ENCODE measurements around the gene ANKRD34A.

Gene ANKRD34A

DNA sequence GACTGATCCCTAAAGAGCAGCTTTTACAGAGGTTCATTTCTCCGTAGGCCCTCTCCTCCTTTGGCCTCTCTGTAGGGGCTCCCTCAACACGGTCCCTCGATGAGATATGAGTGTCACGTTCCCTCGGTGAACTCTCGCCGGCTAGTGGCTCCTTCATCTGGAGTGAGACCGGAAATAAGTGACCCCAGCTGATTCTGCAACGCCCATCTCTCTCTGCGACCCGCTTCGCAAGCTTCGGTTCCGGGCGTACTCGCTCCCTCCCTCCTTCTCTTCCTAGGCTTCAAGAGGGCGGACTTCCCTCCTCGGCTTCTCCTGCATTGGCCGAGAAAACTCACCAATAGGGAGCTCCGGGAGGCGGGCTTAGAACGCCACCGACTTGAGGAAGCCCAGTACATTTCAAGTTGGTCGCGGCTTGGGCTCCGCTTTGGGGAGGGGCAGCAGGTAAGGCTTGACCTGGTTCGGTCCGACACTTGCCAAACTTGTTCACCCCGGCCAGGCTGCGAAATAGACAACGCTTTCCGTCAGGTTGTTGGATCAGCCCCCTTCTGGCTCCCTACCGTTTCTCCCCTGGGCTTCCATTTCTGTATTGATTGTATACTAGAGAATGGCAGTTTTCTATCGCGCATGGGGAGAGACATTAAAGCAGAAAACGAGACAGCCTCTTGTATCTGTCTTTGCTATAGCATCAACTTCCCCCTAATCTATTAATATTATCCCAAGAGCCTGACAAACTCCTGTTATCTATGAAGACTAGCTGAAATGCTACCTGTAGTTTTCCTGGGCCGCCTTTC, at the start of gene ANKRD34A, which contains the start of gene POLR3GL:
Gene ANKRD34A (minus strand): TSS at position 248 of the 791 bp plus-strand sequence. CDS start 2,816 bp downstream, outside the sequence.
Gene POLR3GL (plus strand): TSS at position 363 of the 791 bp plus-strand sequence. CDS start 10,176 bp downstream, outside the sequence.
- DNase-seq (ENCODE audit: low spot score) = peak; percentile 98

DNA sequence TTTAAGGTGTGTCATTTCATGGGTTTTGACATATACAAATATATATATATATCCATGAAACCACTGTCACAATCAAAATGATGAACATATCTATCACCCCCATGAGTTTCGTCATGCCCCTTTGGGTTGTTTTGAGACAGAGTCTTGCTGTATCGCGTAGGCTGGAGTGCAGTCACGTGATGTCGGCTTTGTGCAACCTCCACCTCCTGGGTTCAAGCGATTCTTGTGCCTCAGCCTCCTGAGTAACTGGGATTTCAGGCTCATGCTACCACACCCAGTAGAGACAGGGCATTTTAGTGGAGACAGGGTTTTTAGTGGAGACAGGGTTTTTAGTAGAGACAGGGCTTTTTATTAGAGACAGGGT, 49.2 kb upstream of the ANKRD34A start:
- DNase-seq (ENCODE audit: low spot score) = no peak

DNA sequence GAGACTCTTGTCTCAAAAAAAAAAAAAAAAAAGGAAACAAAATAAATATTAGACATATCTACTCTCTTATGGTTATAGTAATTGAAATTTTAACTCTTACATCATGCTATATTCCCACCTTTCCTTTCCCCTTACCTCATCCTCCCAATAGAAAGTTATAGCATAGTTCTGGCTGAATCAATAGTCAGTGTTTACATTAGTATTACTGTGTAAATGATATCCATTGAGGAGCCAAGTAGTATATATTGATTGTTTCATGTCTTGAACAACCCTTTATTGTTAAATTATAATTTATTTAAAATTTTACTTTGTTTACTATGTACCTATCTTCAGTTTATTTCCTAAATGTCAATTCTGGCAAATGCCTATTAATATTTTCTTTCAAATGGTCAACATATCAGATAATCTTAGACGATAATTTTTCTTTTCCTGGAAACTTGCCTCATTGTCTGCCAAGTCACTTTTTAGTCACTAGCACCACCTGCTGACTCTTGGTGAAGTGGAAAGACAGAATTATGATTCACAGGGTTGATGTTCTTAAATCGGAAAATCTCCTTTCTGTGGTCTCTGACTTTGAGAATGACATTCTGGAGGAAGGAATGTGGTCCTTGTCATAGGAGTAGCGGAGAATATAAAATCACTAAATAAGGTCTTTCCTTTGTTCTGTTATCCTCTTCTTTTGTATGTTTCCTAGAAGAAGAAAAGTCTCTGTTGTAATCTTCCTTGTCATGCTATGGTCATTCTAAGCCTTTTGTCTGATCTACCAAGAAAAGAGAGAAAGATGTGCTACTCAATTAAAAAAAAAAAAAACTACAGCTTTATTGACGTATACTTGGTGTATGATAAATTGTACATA, 48.6 kb upstream of the ANKRD34A start:
- DNase-seq (ENCODE audit: low spot score) = no peak

DNA sequence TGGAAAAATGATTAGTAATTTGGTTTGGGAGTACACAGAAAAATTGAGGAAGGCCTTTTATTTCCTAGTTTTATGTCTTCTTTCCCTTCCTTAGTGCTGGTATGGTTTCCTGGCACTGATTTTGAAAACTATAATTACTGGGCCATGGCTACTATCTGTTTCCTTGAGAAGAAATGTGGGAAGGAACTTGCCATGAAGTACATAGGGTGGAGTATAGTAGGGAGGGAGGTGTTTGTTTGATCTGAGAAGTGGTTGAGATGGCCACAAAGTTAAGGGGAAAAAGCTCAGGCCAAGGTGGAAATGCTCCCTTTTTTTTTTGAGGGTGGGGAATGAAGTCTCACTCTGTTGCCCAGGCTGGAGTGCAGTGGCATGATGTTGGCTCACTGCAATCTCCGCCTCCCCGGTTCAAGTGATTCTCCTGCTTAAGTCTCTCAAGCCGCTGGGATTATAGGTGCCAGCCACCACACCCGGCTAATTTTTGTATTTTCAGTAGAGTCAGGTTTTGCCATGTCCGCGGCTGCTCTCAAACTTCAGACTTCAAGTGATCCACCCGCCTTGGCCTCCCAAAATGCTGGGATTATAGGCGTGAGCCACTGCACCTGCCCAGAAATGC, 45.9 kb upstream of the ANKRD34A start:
- DNase-seq (ENCODE audit: low spot score) = no peak

DNA sequence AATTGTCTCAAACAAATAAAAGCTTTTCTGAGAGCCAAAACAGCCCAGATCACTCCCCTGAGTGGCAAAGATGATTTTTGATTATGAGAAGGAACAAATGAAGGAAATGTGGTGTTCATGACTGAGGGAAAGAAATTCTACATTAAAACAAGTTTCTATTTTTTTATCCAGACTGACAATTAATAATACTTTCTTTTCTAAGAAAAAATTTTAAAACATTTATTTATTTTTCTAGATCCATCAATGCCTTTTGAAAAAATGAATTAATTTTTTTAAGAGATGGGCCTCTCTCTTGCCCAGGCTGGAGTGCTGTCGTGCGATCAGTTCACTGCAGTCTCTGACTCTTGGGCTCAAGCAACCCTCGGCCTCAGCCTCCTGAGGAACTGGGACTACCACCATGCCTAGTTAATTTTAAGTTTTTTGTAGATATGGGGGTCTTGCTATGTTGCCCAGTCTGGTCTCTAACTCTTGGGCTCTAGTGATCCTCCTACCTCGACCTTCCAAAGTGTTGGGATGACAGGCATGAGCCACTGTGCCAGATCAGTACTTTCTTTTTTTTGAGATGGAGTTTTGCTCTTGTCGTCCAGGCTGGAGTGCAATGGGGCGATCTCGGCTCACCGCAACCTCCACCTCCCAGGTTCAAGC, 43.2 kb upstream of the ANKRD34A start:
- no peak for DNase-seq (ENCODE audit: low spot score)

DNA sequence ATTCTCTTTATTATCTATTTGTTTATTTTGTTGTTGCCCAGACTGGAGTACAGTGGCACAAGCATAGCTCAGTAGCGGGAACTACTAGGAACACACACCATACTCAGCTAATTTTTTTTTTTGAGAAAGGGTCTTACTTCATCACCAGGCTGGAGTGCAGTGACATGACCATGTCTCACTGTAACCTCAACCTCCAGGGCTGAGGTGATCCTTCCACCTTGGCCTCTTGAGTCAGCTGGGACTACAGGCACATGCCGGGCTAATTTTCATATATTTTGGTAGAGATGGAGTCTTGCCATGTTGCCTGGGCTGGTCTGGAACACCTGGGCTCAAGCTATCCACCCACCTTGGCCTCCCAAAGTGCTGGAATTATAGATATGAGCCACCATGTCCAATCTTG, 37.3 kb upstream of the ANKRD34A start:
- DNase-seq (ENCODE audit: low spot score) = no peak

DNA sequence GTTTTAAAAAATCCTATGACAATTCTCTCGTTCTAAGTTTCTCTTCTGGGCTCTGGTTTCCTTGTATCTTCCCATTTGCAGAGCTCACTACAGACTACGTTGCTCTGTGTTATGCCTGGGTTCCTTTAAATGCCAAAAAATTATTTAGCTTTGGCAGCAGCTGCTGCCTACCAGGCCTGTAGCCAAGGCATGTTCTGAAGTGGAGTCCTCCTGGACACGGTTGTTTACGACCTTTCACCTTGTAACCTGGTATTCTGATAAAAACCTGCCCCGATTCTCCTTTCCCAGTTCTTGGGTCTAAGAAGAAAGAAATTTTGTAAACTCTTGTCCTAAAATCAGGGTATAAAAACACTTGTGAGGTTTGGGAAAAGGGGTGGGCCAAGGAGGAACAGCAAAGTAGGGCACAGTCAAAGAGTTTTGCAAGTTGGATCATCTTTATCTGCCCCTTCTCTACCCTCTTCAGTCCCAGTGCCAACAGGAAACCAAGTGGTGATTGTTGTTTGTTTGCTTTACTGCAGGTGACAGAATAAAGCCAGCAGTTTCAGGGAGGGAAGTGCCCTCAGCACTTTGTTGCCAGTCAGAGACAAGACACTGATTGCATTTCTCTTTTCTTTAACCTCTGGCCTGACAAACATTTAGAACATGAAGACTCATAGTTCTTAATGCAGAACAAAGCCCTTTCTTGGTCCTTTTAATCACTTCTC, 35.1 kb upstream of the ANKRD34A start:
- DNase-seq (ENCODE audit: low spot score) = no peak

DNA sequence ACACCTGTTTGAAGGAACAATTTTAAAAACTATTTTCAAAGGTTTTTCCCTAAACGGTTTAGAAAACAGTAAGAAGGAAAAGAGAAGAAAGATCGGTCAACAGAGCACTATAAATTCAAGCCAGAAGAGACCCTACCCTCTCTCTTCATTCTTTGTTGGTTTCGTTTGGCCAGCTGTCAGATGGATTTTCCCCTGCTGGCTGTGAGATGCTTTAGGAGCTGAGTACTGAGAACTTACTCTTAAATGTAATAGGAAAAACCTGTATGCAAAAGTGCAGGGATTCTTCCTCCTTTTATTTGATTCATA, 33.3 kb upstream of the ANKRD34A start:
- no peak for DNase-seq (ENCODE audit: low spot score)

DNA sequence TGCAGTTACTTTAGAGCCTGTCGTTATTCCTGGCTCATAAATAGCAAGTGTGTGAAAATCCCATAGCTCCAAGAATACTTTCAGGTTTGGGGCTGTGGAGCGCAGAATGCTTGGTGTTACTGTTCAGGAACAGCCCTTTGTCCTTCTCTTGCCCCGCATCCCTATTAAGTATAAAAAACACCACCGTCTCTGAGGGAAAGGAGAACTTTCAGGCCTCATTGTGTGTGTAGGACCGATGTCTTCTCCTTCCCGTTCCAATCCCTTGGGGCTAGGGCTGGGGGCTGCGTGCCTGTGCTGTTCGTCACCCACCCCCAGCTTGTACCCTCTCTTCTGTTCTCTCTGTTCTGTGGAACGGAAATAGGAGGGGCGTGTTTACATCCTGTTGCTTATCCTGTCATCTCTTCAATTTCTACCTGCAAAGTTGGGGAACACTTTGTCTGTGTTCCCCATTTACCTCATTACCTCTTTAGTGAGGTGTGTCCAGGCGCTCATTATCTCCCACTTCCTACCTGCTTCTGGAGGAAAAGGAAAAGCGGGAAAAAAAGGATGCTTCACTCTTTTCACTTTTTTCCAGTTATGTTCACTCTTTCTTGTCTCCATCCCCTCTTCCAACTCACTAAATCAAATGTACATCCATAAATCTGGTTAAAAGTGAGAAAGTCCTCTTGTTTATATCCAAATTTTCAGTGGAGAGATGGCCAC, 32.8 kb upstream of the ANKRD34A start:
- DNase-seq (ENCODE audit: low spot score) = no peak

DNA sequence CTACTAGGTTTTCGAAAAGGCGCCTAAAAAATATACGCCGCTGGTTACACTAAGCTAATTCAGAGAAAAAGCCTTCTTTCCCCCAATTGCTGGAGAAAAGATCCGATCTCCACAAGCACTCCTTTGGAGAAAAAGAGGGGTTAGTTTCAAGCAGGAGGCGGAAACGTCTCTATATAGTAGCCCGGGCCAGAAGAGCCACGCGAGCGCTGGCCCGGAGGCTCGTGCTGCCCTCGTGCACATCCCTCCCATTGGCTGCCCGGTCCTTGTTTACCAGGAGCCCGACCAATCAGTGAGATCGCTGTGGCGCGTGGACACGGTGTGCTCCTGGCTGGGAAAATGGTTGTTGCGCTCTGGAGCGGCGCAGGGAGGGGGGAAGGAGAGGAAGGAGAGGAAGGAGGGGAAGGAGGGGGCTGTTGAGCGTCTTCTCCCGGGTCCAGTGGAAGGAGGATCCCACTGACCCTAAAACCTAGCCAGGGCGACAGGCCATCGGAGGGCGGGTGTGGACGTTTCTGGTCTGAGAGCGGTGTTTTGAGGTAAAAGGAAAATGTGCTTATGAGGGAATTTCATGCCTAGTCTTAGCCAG, 32.1 kb upstream of the ANKRD34A start, which contains the start of gene TXNIP:
Gene TXNIP (minus strand): TSS at position 147 of the 583 bp plus-strand sequence. CDS start 313 bp downstream, outside the sequence.
- DNase-seq (ENCODE audit: low spot score) = peak; percentile 98

DNA sequence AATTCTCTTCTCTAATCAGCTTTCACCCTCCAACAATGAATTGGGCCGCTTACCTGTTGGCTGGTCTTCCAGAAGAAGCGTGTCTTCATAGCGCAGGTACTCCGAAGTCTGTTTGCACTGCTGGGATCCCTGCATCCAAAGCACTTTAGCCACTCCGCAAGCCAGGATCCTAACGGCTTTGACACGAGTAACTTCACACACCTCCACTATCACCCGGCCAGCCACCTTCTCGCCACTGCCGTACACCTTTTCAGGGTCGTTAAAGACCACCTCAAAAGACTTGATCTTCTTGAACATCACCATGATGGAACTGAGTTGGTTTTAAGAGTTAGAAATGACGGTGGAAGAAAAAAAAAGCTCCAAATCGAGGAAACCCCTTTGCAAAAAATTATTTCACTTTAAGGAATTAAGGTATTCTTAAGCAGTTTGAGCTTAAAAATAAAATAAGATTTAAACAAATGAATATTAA, 31.6 kb upstream of the ANKRD34A start:
- DNase-seq (ENCODE audit: low spot score) = no peak

DNA sequence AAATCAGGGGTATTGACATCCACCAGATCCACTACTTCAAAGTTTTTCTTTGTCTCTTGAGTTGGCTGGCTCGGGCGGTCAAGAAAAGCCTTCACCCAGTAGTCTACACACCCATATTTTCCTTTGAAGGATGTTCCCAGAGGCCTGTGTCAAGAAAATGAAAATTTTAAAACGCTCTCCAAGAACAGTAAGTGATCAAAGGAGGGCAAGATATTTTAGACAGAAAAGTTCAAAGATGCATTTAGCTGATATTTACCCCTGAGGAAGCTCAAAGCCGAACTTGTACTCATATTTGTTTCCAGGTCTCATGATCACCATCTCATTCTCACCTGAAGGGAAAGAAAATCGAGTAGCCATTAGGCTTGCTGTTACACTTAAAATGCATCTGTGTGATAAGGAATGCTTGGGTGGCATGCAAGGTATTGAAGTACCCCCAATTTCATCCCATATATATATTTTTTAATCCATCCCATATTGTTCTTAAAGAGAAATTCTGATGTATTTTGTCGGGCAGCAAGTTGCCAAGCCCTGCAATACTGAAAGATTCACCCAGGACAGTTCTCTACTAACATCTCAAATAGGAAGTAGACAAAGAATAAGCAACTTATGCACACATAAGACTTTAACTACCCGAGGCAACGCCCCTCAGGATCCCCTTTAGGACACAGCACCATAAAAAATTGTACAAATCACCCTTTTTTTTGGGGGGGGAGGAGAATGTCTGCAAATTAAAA, 30.9 kb upstream of the ANKRD34A start:
- no peak for DNase-seq (ENCODE audit: low spot score)

DNA sequence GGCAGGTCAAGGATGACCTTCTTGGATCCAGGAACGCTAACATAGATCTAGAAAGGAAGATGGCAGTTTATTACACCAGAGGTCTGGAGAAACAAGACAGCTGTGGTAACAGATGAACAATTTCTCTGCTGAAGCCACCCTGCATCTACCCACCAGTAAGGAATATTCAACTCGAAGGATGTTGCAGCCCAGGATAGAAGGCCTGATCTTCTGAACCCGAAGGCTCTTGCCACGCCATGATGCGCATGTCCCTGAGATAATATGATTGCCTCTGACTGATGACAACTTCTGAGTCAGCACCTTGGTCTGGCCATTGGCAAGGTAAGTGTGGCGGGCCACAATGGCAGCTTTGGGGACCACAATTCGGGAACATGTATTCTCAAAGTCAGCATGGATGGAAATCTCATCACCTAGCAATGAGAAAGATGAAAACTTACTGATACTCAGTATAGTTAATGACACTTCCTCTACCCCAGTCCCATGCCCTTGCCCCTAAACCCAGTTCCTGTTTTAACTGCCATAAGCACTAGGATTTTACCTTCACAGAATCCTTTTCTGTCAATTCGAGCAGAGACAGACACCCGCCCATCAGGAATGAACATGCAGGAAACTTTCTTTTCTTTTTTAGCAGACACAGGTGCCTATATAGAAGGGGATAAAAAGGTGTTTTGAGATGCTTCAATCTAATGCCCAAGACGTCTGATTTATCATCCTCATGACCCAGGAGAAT, 30.2 kb upstream of the ANKRD34A start:
- DNase-seq (ENCODE audit: low spot score) = no peak

DNA sequence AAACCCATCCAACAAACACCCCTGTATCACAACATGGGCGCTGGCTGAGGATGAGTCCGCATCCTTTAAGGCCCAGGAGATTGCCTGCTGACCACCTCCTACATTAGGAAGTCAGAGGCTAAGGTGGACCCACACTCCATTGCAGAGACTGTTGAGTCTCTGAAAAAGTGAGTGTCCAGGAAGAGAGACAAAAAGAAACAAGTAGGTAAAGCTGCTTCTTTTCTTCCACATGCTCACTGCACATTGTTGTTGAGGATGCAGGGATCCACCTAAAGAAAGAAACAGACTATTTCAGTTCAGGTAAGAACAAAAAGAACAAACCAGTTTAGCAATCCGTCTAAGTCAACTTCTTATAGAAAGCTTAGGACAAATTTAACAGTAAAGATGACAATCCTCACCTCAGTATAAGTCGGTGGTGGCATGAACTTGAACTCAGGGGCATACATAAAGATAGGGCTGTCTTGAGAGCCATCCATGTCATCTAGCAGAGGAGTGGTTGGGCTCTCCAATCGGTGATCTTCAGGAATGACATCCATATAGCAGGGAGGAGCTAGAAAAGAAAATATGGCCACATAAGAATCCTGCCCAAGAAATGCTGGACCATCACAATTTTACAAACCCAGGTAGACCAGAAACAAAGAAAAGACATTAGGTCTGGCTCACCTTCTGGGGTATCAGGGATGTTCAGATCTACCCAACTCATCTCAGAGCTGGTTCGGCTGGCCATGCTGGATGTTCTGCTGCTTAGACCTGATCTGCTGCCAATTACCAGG, 29.4 kb upstream of the ANKRD34A start:
- DNase-seq (ENCODE audit: low spot score) = no peak

DNA sequence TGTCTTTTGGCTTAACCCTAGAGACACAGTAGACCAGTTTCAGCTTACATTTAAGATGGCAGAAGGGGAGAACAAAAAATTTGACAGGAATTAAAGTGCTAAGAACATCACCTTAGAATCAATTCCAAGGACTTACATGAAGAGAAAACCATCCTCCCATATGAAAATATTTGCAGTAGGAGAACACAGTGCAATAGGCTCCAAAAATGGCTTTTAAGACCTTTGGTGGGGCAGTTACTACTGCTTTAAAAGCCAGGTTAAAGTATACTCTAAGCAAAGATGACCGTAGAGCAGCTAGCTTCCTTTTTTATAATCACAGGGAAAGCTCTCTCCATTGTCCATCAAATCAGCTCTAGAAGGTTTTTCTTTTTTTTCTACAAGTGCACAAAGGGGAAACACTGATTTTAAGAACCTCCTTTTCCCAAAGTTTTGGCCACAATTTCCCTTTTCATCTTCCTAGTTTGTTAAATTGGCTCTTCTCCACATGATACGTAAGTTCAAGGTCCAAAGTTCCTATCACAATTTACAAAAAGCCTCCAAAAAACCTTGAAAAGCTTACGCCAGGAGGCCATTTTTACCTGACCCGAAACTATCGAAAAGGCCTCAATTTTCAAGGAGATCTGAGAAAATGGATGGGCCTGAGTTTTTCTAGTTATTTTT, 28.7 kb upstream of the ANKRD34A start:
- no peak for DNase-seq (ENCODE audit: low spot score)

DNA sequence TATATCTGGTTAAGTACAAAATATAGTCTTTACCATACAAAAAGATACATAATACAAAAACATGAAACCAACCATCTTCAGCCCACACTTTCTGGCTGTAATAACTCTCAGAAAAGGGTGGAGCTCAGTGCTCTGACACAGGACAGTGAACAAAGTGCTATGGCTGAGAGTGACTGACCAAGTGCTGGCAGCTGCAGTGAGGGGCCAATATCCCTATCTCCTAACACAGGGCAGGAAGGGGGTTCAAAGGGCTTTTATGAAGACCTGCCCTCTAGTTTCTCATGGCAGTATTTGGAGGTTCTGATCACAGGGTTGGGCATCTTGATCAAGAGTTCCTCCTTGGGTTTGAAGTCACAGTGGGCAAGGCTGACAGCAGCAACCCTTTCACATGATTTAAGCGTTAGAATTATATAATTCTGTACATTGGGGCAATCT, 28.1 kb upstream of the ANKRD34A start:
- DNase-seq (ENCODE audit: low spot score) = no peak

DNA sequence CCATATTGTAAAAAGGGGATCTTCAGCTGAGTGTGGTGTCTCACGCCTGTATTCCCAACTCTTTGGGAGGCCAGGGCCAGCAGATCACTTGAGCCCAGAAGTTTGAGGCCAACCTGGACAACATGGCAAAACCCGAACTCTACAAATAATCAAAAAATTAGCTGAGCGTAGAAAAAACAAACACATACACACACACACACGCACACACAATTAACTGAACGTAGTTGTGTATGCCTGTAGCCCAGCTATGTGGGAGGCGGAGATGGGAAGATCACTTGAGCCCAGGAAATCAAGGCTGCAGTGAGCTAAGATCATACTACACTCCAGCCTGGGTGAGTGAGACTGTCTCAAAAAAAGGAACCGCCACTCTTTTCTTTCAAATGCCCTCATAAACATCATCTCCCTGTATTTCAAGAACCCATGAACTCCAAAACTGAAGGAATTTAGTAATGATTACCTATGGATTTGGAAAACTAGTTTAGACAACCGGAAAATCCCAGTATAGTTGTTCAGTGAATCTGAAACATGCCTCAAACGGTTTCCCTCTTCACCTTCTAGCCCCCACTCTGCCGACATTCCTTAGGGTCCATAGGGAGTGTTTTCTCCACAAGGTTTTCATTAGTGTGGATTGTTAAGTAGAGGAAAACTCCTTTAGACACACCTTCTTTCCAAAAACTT, 27.5 kb upstream of the ANKRD34A start:
- no peak for DNase-seq (ENCODE audit: low spot score)
